HL-60 (cell line): ENCODE data around the gene CTR9.

Experiments
- GABPA ChIP-seq: IDR thresholded peaks from 2 replicates; pipeline ENCODE4 v1.6.1; 2012; ENCODE audit warnings: low read depth
- POLR2AphosphoS5 ChIP-seq: IDR thresholded peaks from 2 replicates; pipeline ENCODE4 v1.6.1; 2012; ENCODE audit warnings: low read depth
- SPI1 ChIP-seq: IDR thresholded peaks from 2 replicates; pipeline ENCODE4 v1.6.1; 2012; ENCODE audit warnings: low read depth, mild to moderate bottlenecking, borderline replicate concordance
- TF ChIP-seq, protein P1 (sequence below): IDR thresholded peaks from one replicate; pipeline ENCODE4 v1.5.1; 2011; ENCODE audit warnings: low read length, control low read depth, inconsistent platforms; ENCODE audit not compliant: insufficient read depth
- TF ChIP-seq, protein P2 (sequence below): IDR thresholded peaks from 2 replicates; pipeline ENCODE4 v1.6.1; 2012; ENCODE audit warnings: low read depth; ENCODE audit not compliant: insufficient replicate concordance

- TF ChIP-seq, protein P1, sequence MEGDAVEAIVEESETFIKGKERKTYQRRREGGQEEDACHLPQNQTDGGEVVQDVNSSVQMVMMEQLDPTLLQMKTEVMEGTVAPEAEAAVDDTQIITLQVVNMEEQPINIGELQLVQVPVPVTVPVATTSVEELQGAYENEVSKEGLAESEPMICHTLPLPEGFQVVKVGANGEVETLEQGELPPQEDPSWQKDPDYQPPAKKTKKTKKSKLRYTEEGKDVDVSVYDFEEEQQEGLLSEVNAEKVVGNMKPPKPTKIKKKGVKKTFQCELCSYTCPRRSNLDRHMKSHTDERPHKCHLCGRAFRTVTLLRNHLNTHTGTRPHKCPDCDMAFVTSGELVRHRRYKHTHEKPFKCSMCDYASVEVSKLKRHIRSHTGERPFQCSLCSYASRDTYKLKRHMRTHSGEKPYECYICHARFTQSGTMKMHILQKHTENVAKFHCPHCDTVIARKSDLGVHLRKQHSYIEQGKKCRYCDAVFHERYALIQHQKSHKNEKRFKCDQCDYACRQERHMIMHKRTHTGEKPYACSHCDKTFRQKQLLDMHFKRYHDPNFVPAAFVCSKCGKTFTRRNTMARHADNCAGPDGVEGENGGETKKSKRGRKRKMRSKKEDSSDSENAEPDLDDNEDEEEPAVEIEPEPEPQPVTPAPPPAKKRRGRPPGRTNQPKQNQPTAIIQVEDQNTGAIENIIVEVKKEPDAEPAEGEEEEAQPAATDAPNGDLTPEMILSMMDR, result no peak
- TF ChIP-seq POLR2AphosphoS5, result no peak
- TF ChIP-seq SPI1, result no peak
- TF ChIP-seq, protein P2, sequence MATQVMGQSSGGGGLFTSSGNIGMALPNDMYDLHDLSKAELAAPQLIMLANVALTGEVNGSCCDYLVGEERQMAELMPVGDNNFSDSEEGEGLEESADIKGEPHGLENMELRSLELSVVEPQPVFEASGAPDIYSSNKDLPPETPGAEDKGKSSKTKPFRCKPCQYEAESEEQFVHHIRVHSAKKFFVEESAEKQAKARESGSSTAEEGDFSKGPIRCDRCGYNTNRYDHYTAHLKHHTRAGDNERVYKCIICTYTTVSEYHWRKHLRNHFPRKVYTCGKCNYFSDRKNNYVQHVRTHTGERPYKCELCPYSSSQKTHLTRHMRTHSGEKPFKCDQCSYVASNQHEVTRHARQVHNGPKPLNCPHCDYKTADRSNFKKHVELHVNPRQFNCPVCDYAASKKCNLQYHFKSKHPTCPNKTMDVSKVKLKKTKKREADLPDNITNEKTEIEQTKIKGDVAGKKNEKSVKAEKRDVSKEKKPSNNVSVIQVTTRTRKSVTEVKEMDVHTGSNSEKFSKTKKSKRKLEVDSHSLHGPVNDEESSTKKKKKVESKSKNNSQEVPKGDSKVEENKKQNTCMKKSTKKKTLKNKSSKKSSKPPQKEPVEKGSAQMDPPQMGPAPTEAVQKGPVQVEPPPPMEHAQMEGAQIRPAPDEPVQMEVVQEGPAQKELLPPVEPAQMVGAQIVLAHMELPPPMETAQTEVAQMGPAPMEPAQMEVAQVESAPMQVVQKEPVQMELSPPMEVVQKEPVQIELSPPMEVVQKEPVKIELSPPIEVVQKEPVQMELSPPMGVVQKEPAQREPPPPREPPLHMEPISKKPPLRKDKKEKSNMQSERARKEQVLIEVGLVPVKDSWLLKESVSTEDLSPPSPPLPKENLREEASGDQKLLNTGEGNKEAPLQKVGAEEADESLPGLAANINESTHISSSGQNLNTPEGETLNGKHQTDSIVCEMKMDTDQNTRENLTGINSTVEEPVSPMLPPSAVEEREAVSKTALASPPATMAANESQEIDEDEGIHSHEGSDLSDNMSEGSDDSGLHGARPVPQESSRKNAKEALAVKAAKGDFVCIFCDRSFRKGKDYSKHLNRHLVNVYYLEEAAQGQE, result no peak
- no peak for TF ChIP-seq GABPA
Observed at GRCh38 chr11:10747733-10748132, 3.3 kb upstream of the CTR9 start.
